Astrocyte (in vitro differentiated cells and primary cell): ENCODE results near the gene CNGB1. TPM values are rescaled to one million over a fixed set of nuclear protein-coding genes. Genes with fewer than 3 reads are reported as not detected.
"Not testable (repeated sequence)": the region's sequence is repeated elsewhere in the genome, so short reads cannot be mapped to it uniquely, and the experiment has no call there.

ENCODE experiments used
- DNase-seq: peaks from one replicate; pipeline ENCODE4 v3.0.0-alpha.2; 2010; ENCODE audit warnings: low read depth
- FAIRE-seq: peaks from 2 replicates; lab custom pipeline; 2011; peaks lifted over from hg19 to GRCh38; lab: Jason Lieb, UNC
- H2AFZ ChIP-seq: 2 replicates; pipeline ENCODE4 v1.6.0; 2012; ENCODE audit warnings: low read depth, low read length, inconsistent platforms
- H3K27ac ChIP-seq: 2 replicates; pipeline ENCODE4 v1.5.1; 2011; ENCODE audit warnings: low read depth, low read length, inconsistent platforms
- H3K27me3 ChIP-seq: 2 replicates; pipeline ENCODE4 v1.6.0; 2011; ENCODE audit warnings: low read length, inconsistent platforms; ENCODE audit not compliant: insufficient read depth
- H3K36me3 ChIP-seq: 2 replicates; pipeline ENCODE4 v1.5.1; 2011; ENCODE audit warnings: low read length, inconsistent platforms; ENCODE audit not compliant: insufficient read depth
- H3K4me1 ChIP-seq: 2 replicates; pipeline ENCODE4 v1.5.1; 2011; ENCODE audit warnings: low read length, inconsistent platforms; ENCODE audit not compliant: insufficient read depth
- H3K4me2 ChIP-seq: 2 replicates; pipeline ENCODE4 v1.6.0; 2012; ENCODE audit warnings: low read length, inconsistent platforms
- H3K4me3 ChIP-seq: 2 replicates; pipeline ENCODE4 v1.5.1; 2011; ENCODE audit warnings: low read depth, mild to moderate bottlenecking, low read length, inconsistent platforms; ENCODE audit not compliant: insufficient read depth
- H3K79me2 ChIP-seq: 2 replicates; pipeline ENCODE4 v1.6.0; 2012; ENCODE audit warnings: mild to moderate bottlenecking, low read length, inconsistent platforms; ENCODE audit not compliant: insufficient read depth
- H3K9ac ChIP-seq: 2 replicates; pipeline ENCODE4 v1.6.0; 2012; ENCODE audit warnings: mild to moderate bottlenecking, low read length, inconsistent platforms
- H3K9me3 ChIP-seq: 2 replicates; pipeline ENCODE4 v1.5.1; 2012; ENCODE audit warnings: low read depth, mild to moderate bottlenecking, low read length, inconsistent platforms; ENCODE audit not compliant: insufficient read depth
- H4K20me1 ChIP-seq: 2 replicates; pipeline ENCODE4 v1.6.0; 2012; ENCODE audit warnings: low read length, inconsistent platforms; ENCODE audit not compliant: insufficient read depth
- H3K27ac Mint-ChIP-seq: one replicate; pipeline ENCODE4 v1.8.0; 2021; ENCODE audit warnings: mild to moderate bottlenecking, mixed read lengths; ENCODE audit not compliant: unreplicated experiment
- H3K27me3 Mint-ChIP-seq: one replicate; pipeline ENCODE4 v1.8.0; 2021; ENCODE audit warnings: low read depth, mixed read lengths; ENCODE audit not compliant: unreplicated experiment
- H3K36me3 Mint-ChIP-seq: one replicate; pipeline ENCODE4 v1.8.0; 2021; ENCODE audit warnings: low read depth, mixed read lengths; ENCODE audit not compliant: unreplicated experiment
- H3K4me1 Mint-ChIP-seq: one replicate; pipeline ENCODE4 v1.8.0; 2021; ENCODE audit warnings: low read depth, mixed read lengths; ENCODE audit not compliant: unreplicated experiment
- H3K4me3 Mint-ChIP-seq: one replicate; pipeline ENCODE4 v1.8.0; 2021; ENCODE audit warnings: mild to moderate bottlenecking, moderate library complexity, mixed read lengths; ENCODE audit not compliant: unreplicated experiment
- H3K9me3 Mint-ChIP-seq: one replicate; pipeline ENCODE4 v1.8.0; 2021; ENCODE audit warnings: mild to moderate bottlenecking, mixed read lengths; ENCODE audit not compliant: unreplicated experiment
- CTCF ChIP-seq: IDR thresholded peaks from 2 replicates; pipeline ENCODE4 v1.5.1; 2011; ENCODE audit warnings: low read depth, mild to moderate bottlenecking, inconsistent platforms, low read length, moderate library complexity; ENCODE audit not compliant: insufficient read depth
- EZH2 ChIP-seq: IDR thresholded peaks from 2 replicates; pipeline ENCODE4 v1.6.1; 2012; ENCODE audit warnings: mild to moderate bottlenecking, low read length, inconsistent platforms; ENCODE audit not compliant: insufficient read depth
- total RNA-seq: library from RNA; stranded (reverse); gene quantifications from 2 replicates; pipeline ENCODE4 v1.2.1, GENCODE V29; 2021

The CNGB1 gene
- total RNA-seq, 1 donor from 2014 or later, result not detected

GRCh38 chr16:57897996-57898395 is 72.9 kb downstream of the CNGB1 start:
- Histone ChIP-seq H3K27ac (no peak overlapping the region), H2AFZ (no peak overlapping the region), H3K9me3 (no peaks in the 10 kb centered on the region), H3K4me3 (no peak overlapping the region), H3K36me3 (no peaks in the 10 kb centered on the region), H3K9ac (no peak overlapping the region), H3K79me2 (no peaks in the 10 kb centered on the region), H3K4me1 (peaks cover 9% of the 10 kb centered on the region), H3K4me2 (no peak overlapping the region), H3K27me3 (peaks cover 12% of the 10 kb centered on the region), H4K20me1 (no peaks in the 10 kb centered on the region)
- Mint-ChIP-seq H3K9me3 (peaks cover 4% of the 10 kb centered on the region), H3K36me3 (no peaks in the 10 kb centered on the region), H3K27ac (no peak overlapping the region), H3K27me3 (peaks cover 9% of the 10 kb centered on the region), H3K4me3 (no peak overlapping the region), H3K4me1 (peaks cover 7% of the 10 kb centered on the region)
- FAIRE-seq, result no peak
- no peak for TF ChIP-seq EZH2
- no peak for TF ChIP-seq CTCF
- no peak for DNase-seq

- Histone ChIP-seq H3K9me3 (no peaks in the 10 kb centered on the region), H3K4me1 (peaks cover 17% of the 10 kb centered on the region), H2AFZ (no peak overlapping the region), H3K79me2 (no peaks in the 10 kb centered on the region), H3K27ac (no peak overlapping the region), H3K4me2 (no peak overlapping the region), H3K27me3 (peaks cover 12% of the 10 kb centered on the region), H3K9ac (no peak overlapping the region), H3K4me3 (no peak overlapping the region), H4K20me1 (no peaks in the 10 kb centered on the region), H3K36me3 (no peaks in the 10 kb centered on the region)
- no peak for DNase-seq
- no peak overlapping the region for H3K4me3 Mint-ChIP-seq
- no peak overlapping the region for H3K27ac Mint-ChIP-seq
- no peaks in the 10 kb centered on the region for H3K36me3 Mint-ChIP-seq
- FAIRE-seq, result no peak
- TF ChIP-seq EZH2, result no peak
- TF ChIP-seq CTCF, result no peak
- H3K27me3 Mint-ChIP-seq, result peaks cover 9% of the 10 kb centered on the region
- peaks cover 11% of the 10 kb centered on the region for H3K4me1 Mint-ChIP-seq
- H3K9me3 Mint-ChIP-seq, result peaks cover 4% of the 10 kb centered on the region
These were observed 73.7 kb downstream of the CNGB1 start for GRCh38 chr16:57897053-57897784.

- Mint-ChIP-seq H3K4me1 (peaks cover 12% of the 10 kb centered on the region), H3K27me3 (peaks cover 11% of the 10 kb centered on the region)
- H2AFZ ChIP-seq, DNase-seq, H3K4me3 Mint-ChIP-seq, H3K4me3 ChIP-seq, H3K9ac ChIP-seq, H3K27ac ChIP-seq, H3K9me3 Mint-ChIP-seq, H4K20me1 ChIP-seq, FAIRE-seq, H3K27ac Mint-ChIP-seq, H3K79me2 ChIP-seq, H3K36me3 ChIP-seq, H3K4me2 ChIP-seq, H3K36me3 Mint-ChIP-seq, H3K27me3 ChIP-seq, H3K9me3 ChIP-seq: not testable (repeated sequence)
- H3K4me1 ChIP-seq, result peaks cover 30% of the 10 kb centered on the region
These were observed 75.8 kb downstream of the CNGB1 start for GRCh38 chr16:57895081-57895547.
